NK-92 treated with Interleukin-12 subunit alpha and Interleukin-12 subunit beta, amount 100 ng/mL, for 24 hours (cell line): ENCODE data around the gene SLC6A9.

ENCODE experiments used
- DNase-seq: peaks from one replicate; lab custom pipeline; 2025; lab: John Stamatoyannopoulos, UW

Gene SLC6A9

GRCh38 chr1:43983253-43983899 lies 47.9 kb downstream of the SLC6A9 start:
- no peak for DNase-seq

GRCh38 chr1:43982808-43983207 lies 48.5 kb downstream of the SLC6A9 start:
- no peak for DNase-seq

- no peak for DNase-seq
Observed at GRCh38 chr1:43982241-43982640, 49.0 kb downstream of the SLC6A9 start.

GRCh38 chr1:43981636-43982035 lies 49.6 kb downstream of the SLC6A9 start:
- DNase-seq = no peak

- no peak for DNase-seq
Observed at GRCh38 chr1:43981135-43981491, 50.1 kb downstream of the SLC6A9 start.

- no peak for DNase-seq
Observed at GRCh38 chr1:43980255-43981134, 50.8 kb downstream of the SLC6A9 start.

- DNase-seq = peak; percentile 60
Observed at GRCh38 chr1:43979528-43980254, 51.6 kb downstream of the SLC6A9 start.

- no peak for DNase-seq
Observed at GRCh38 chr1:43979261-43979527, 52.1 kb downstream of the SLC6A9 start.

GRCh38 chr1:43978551-43979260 lies 52.6 kb downstream of the SLC6A9 start, which contains the start of gene B4GALT2:
Gene B4GALT2, plus strand, starts transcription at chr1:43979210. Its CDS starts 1,951 bp downstream, at chr1:43981161.
- DNase-seq = no peak

- no peak for DNase-seq
Observed at GRCh38 chr1:43978264-43978550, 53.1 kb downstream of the SLC6A9 start.

GRCh38 chr1:43977376-43978263 lies 53.6 kb downstream of the SLC6A9 start:
- DNase-seq = no peak

- no peak for DNase-seq
Observed at GRCh38 chr1:43976890-43977289, 54.4 kb downstream of the SLC6A9 start.

- no peak for DNase-seq
Observed at GRCh38 chr1:43976045-43976444, 55.2 kb downstream of the SLC6A9 start.

- no peak for DNase-seq
Observed at GRCh38 chr1:43975249-43975961, 55.9 kb downstream of the SLC6A9 start.

- peak; percentile 94 for DNase-seq
Observed at GRCh38 chr1:43974443-43975248, 56.6 kb downstream of the SLC6A9 start, which contains the start of gene ATP6V0B. Gene ATP6V0B, plus strand, starts transcription at chr1:43974960. Its CDS starts 81 bp downstream, at chr1:43975041.

GRCh38 chr1:43973981-43974442 lies 57.2 kb downstream of the SLC6A9 start:
- DNase-seq = no peak

- DNase-seq = no peak
Observed at GRCh38 chr1:43971336-43971980, 59.8 kb downstream of the SLC6A9 start.

- no peak for DNase-seq
Observed at GRCh38 chr1:43970911-43971310, 60.4 kb downstream of the SLC6A9 start.

- DNase-seq = no peak
Observed at GRCh38 chr1:43970502-43970901, 60.8 kb downstream of the SLC6A9 start.
